Sigmoid colon (tissue), 4 donors: ENCODE data around the gene HECTD1.

Experiments used
- CTCF ChIP-seq, 4 experiments: fragments of 450-650 bp in 3 of 4; fragments of 200-600 bp in 1 of 4; IDR thresholded peaks; one replicate each; pipeline ENCODE4 v1.5.1; 2016 to 2019; ENCODE audit warnings: antibody characterized with exemption in 4 of 4, mild to moderate bottlenecking in 3 of 4, moderate library complexity in 2 of 4
- POLR2AphosphoS5 ChIP-seq, 4 donors: sonication (generic); formaldehyde crosslinking; IDR thresholded peaks; one replicate each; pipeline ENCODE4 v1.6.1; 2017; ENCODE audit warnings: antibody characterized with exemption in 4 of 4

- TF ChIP-seq CTCF (IDR thresholded peaks at IDR 0.05) (no peak), POLR2AphosphoS5 (IDR thresholded peaks at IDR 0.05) (no peak)
These were observed 68.2 kb downstream of the HECTD1 start for GRCh38 chr14:31139301-31139847.
